ENCODE data around the gene PACS1.
"Not testable (repeated sequence)": the region's sequence is repeated elsewhere in the genome, so short reads cannot be mapped to it uniquely, and the experiment has no call there.

GRCh38 chr11:66099746-66100145 lies 29.7 kb downstream of the PACS1 start:
- TF ChIP-seq FOXM1 (IDR thresholded peaks at IDR 0.05; ENCODE audit: borderline replicate concordance); FOXK2 (IDR thresholded peaks at IDR 0.05); NFRKB (IDR thresholded peaks at IDR 0.05); SUZ12 (IDR thresholded peaks at IDR 0.05); BHLHE40 (IDR thresholded peaks at IDR 0.05; ENCODE audit: borderline replicate concordance); PKNOX1 (IDR thresholded peaks at IDR 0.05); TARDBP (IDR thresholded peaks at IDR 0.05); HDGF (IDR thresholded peaks at IDR 0.05; ENCODE audit: borderline replicate concordance); L3MBTL2 (conservative IDR thresholded peaks at IDR 0.05); FOXA1 (IDR thresholded peaks at IDR 0.05): not testable (repeated sequence)

All from HEK293T (cell line).